GM13977 (cell line): Measurements from ENCODE around the gene MED15.

Experiments
- DNase-seq: peaks from one replicate; pipeline ENCODE4 v3.0.0; 2012; ENCODE audit warnings: low spot score
- CTCF ChIP-seq: IDR thresholded peaks from 2 replicates; pipeline ENCODE4 v1.5.1; 2012; ENCODE audit warnings: mild to moderate bottlenecking, control low read depth; ENCODE audit not compliant: insufficient read depth; ENCODE audit errors: extremely low read depth, missing control alignments
- in situ Hi-C: fragments of 300-500 bp; cut with MboI; formaldehyde crosslinking; loops from one replicate; pipeline ENCODE4 v1.12.0; 2022; ENCODE audit warnings: low sequenced_read_pairs, low pct_unique_long_range_greater_than_20kb, mixed read lengths, inconsistent platforms; ENCODE audit not compliant: unreplicated experiment

Gene MED15

GRCh38 chr22:20573833-20574615 is 66.6 kb downstream of the MED15 start:
- DNase-seq = no peak
- no peak for TF ChIP-seq CTCF
- in situ Hi-C loops = no loop called here

DNA sequence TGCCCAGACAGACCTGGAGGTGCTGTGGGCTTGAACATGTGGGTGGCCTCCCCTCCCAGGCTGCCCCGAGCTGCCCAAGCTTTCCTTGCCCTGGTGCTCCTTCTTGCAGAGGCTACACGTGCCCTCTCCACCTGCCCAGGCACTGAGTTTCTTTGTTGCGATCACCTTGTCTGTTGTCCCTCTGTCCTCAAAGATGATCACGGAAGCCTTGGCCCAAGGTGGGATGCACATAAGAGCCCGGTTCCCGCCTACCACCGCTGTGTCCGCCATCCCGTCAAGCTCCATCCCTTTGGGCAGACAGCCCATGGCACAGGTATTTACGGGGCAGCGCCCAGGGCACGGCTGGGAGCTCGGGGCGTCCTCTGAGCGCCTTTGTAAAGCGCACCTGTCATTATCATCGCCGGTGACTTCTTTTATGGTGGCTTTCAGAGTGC is 67.5 kb downstream of the MED15 start:
- TF ChIP-seq CTCF = no peak
- in situ Hi-C loops = no loop called here
- DNase-seq = no peak

- in situ Hi-C loops = no loop called here
- no peak for TF ChIP-seq CTCF
- DNase-seq = no peak
These were observed 68.5 kb downstream of the MED15 start for GRCh38 chr22:20575724-20576444.

- no peak for TF ChIP-seq CTCF
- DNase-seq = no peak
- in situ Hi-C loops = no loop called here
These were observed 69.0 kb downstream of the MED15 start for GRCh38 chr22:20576445-20576816.

- in situ Hi-C loops = no loop called here
- no peak for TF ChIP-seq CTCF
These were observed 69.6 kb downstream of the MED15 start for GRCh38 chr22:20577045-20577444.

GRCh38 chr22:20577549-20577975 is 70.2 kb downstream of the MED15 start:
- no peak for DNase-seq
- in situ Hi-C loops = no loop called here
- TF ChIP-seq CTCF = no peak

More at GRCh38 chr22:20577045-20577444, 69.6 kb downstream of the MED15 start:
- DNase-seq = no peak
